ENCODE data around the gene NFYC. TPM values are rescaled to one million over a fixed set of nuclear protein-coding genes. Genes with fewer than 3 reads are reported as not detected.
A peak's percentile ranks its signal among the peaks of the same experiment; 100 is the strongest.

NFYC gene
- total RNA-seq, 1 experiment from 2014 or later: 46.5 TPM

DNA sequence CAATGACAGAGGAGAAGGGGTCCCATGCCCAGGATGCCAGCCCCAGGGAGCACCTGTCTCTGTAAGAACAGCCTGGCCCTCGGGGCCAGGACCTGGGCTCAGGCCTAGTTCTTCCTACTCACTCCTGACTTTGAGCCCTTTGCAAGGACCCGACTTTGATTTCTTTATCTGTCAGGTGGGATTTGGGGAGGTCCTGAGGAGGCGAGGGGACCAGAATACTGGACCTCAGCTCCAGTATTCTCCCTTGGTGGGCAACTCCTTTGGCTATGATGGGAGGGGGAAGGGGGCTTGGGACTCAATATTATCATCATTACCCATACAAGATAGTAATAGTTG is 110.2 kb downstream of the NFYC start:
- ChIA-PET POLR2A (no interaction called here), CTCF (no interaction called here)
- Mint-ChIP-seq H3K9me3 (no peaks in the 10 kb centered on the region), H3K27ac (peak overlapping the region; percentile 70; the same call in 1 of the 2 replicates), H3K36me3 (no peaks in the 10 kb centered on the region), H3K4me1 (peaks cover 56% of the 10 kb centered on the region), H3K27me3 (ENCODE audit: low read depth) (peaks cover 15% of the 10 kb centered on the region), H3K4me3 (peak overlapping the region; percentile 48; the same call in 1 of the 2 replicates)
- TF ChIP-seq ZNF138 (CRISPR knock-in tag; conservative IDR thresholded peaks at IDR 0.05) (no peak), ZNF121 (CRISPR knock-in tag; IDR thresholded peaks at IDR 0.05) (no peak), FOXK1 (CRISPR knock-in tag; IDR thresholded peaks at IDR 0.05) (no peak), TCF7 (CRISPR knock-in tag; IDR thresholded peaks at IDR 0.05; ENCODE audit: low read depth) (no peak), ZNF423 (CRISPR knock-in tag; IDR thresholded peaks at IDR 0.05) (no peak), EMX1 (CRISPR knock-in tag; IDR thresholded peaks at IDR 0.05) (no peak), TEAD1 (CRISPR knock-in tag; IDR thresholded peaks at IDR 0.05) (no peak), ETV6 (CRISPR knock-in tag; IDR thresholded peaks at IDR 0.05) (no peak), HMGA2 (CRISPR knock-in tag; IDR thresholded peaks at IDR 0.05) (no peak), RORB (CRISPR knock-in tag; IDR thresholded peaks at IDR 0.05) (no peak), SOX15 (CRISPR knock-in tag; IDR thresholded peaks at IDR 0.05) (no peak), ELF4 (CRISPR knock-in tag; IDR thresholded peaks at IDR 0.05; ENCODE audit: low read depth) (no peak), RELA (CRISPR knock-in tag; IDR thresholded peaks at IDR 0.05; ENCODE audit: borderline replicate concordance) (no peak)
- TF ChIP-seq, protein P1, sequence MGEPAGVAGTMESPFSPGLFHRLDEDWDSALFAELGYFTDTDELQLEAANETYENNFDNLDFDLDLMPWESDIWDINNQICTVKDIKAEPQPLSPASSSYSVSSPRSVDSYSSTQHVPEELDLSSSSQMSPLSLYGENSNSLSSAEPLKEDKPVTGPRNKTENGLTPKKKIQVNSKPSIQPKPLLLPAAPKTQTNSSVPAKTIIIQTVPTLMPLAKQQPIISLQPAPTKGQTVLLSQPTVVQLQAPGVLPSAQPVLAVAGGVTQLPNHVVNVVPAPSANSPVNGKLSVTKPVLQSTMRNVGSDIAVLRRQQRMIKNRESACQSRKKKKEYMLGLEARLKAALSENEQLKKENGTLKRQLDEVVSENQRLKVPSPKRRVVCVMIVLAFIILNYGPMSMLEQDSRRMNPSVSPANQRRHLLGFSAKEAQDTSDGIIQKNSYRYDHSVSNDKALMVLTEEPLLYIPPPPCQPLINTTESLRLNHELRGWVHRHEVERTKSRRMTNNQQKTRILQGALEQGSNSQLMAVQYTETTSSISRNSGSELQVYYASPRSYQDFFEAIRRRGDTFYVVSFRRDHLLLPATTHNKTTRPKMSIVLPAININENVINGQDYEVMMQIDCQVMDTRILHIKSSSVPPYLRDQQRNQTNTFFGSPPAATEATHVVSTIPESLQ (CRISPR knock-in tag; IDR thresholded peaks at IDR 0.05): no peak
- DNase-seq (ENCODE audit: low spot score) (no peak), ATAC-seq (no peak)

DNA sequence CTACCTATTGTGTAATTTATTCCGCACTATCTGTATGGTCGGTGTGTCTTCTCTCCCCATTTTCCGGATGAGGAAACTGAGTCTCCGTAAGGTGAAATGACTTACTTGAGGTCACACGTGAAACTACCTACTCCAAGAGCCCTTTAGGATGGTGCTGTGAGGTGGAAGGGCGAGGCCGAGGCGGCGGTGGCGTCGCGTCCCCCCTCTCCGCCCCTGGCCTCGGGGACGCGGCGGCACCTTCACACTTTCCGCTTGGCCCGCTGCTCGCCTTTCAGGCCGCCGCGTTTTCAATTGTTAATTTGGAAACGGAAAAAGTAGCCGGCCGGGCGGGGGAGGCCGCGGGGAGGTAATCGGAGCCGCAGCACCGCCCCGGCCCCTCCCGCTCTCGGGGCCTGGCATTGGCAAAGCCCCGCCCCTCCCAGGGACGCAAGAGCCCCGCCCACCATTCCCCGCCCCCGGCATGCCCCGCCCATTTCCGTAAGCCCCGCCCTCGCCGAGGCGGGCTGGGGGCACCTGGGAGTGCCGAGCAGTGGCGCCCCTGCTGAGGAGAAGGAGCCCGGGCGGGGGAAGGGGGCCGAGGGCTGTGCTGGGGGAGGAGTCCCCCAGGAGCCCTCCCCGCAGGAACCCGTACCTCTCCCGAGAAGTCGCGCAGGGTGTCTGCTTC is 110.7 kb downstream of the NFYC start:
- DNase-seq (ENCODE audit: low spot score) (peak; percentile 92), ATAC-seq (peak; percentile 82)
- H3K27ac Mint-ChIP-seq: peak overlapping the region; percentile 70; the same call in 1 of the 2 replicates
- peak overlapping the region; percentile 64 for H3K4me3 Mint-ChIP-seq
- H3K36me3 Mint-ChIP-seq: no peaks in the 10 kb centered on the region
- POLR2A ChIA-PET: interaction anchor here (1.6 kb wide), 1 partner anchor 60 kb away, joined by 5 read pairs; the partner anchor contains the start of gene CITED4
- H3K4me1 Mint-ChIP-seq: peaks cover 56% of the 10 kb centered on the region
- H3K9me3 Mint-ChIP-seq: no peaks in the 10 kb centered on the region
- CTCF ChIA-PET: interaction anchor here (1.5 kb wide), 1 partner anchor 151 kb away, joined by 4 read pairs; no protein-coding TSS in a partner anchor
- TF ChIP-seq ZNF671 (CRISPR knock-in tag; IDR thresholded peaks at IDR 0.05): no peak
- TF ChIP-seq ZNF416 (CRISPR knock-in tag; IDR thresholded peaks at IDR 0.05): no peak
- TF ChIP-seq ETV6 (CRISPR knock-in tag; IDR thresholded peaks at IDR 0.05): 0 out of 2 replicates have a peak, but pooled peaks have one; percentile 39
- peak; percentile 99 for TF ChIP-seq GTF2I (CRISPR knock-in tag; conservative IDR thresholded peaks at IDR 0.05)
- TF ChIP-seq, protein P2, sequence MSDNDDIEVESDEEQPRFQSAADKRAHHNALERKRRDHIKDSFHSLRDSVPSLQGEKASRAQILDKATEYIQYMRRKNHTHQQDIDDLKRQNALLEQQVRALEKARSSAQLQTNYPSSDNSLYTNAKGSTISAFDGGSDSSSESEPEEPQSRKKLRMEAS (CRISPR knock-in tag; IDR thresholded peaks at IDR 0.05): peak; percentile 91
- peak; percentile 76; the same call in 1 of the 2 replicates for TF ChIP-seq SP1 (CRISPR knock-in tag; conservative IDR thresholded peaks at IDR 0.05)
- TF ChIP-seq, protein P3, sequence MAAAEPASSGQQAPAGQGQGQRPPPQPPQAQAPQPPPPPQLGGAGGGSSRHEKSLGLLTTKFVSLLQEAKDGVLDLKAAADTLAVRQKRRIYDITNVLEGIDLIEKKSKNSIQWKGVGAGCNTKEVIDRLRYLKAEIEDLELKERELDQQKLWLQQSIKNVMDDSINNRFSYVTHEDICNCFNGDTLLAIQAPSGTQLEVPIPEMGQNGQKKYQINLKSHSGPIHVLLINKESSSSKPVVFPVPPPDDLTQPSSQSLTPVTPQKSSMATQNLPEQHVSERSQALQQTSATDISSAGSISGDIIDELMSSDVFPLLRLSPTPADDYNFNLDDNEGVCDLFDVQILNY (CRISPR knock-in tag; IDR thresholded peaks at IDR 0.05): no peak
- TF ChIP-seq, protein P4, sequence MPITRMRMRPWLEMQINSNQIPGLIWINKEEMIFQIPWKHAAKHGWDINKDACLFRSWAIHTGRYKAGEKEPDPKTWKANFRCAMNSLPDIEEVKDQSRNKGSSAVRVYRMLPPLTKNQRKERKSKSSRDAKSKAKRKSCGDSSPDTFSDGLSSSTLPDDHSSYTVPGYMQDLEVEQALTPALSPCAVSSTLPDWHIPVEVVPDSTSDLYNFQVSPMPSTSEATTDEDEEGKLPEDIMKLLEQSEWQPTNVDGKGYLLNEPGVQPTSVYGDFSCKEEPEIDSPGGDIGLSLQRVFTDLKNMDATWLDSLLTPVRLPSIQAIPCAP (CRISPR knock-in tag; IDR thresholded peaks at IDR 0.05): no peak
- TF ChIP-seq, protein P5, sequence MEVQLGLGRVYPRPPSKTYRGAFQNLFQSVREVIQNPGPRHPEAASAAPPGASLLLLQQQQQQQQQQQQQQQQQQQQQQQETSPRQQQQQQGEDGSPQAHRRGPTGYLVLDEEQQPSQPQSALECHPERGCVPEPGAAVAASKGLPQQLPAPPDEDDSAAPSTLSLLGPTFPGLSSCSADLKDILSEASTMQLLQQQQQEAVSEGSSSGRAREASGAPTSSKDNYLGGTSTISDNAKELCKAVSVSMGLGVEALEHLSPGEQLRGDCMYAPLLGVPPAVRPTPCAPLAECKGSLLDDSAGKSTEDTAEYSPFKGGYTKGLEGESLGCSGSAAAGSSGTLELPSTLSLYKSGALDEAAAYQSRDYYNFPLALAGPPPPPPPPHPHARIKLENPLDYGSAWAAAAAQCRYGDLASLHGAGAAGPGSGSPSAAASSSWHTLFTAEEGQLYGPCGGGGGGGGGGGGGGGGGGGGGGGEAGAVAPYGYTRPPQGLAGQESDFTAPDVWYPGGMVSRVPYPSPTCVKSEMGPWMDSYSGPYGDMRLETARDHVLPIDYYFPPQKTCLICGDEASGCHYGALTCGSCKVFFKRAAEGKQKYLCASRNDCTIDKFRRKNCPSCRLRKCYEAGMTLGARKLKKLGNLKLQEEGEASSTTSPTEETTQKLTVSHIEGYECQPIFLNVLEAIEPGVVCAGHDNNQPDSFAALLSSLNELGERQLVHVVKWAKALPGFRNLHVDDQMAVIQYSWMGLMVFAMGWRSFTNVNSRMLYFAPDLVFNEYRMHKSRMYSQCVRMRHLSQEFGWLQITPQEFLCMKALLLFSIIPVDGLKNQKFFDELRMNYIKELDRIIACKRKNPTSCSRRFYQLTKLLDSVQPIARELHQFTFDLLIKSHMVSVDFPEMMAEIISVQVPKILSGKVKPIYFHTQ (CRISPR knock-in tag; IDR thresholded peaks at IDR 0.05): no peak
- H3K27me3 Mint-ChIP-seq (ENCODE audit: low read depth): peaks cover 15% of the 10 kb centered on the region
